DND-41 (cell line): Measurements from ENCODE around the gene ASIC2.

Source experiments
- ATAC-seq: fragments of 200-7000 bp; cut with Tn5 transposase; 3 replicates; pipeline ENCODE4 v1.9.1; 2021; ENCODE audit warnings: low read depth; ENCODE audit not compliant: insufficient read depth
- DNase-seq: peaks from one replicate; pipeline ENCODE4 v3.0.0-alpha.2; 2020
- H2AFZ ChIP-seq: 2 replicates; pipeline ENCODE4 v1.6.0; 2012; ENCODE audit warnings: low read depth, low read length
- H3K27ac ChIP-seq: 2 replicates; pipeline ENCODE4 v1.5.1; 2012; ENCODE audit warnings: low read length, inconsistent platforms
- H3K27me3 ChIP-seq: fragments of 200-600 bp; sonication (generic); 2 replicates; pipeline ENCODE4 v1.6.0; 2012; ENCODE audit warnings: low read length, mild to moderate bottlenecking, inconsistent platforms; ENCODE audit not compliant: insufficient read depth, poor library complexity
- H3K36me3 ChIP-seq: 2 replicates; pipeline ENCODE4 v1.5.1; 2012; ENCODE audit warnings: low read length, inconsistent platforms; ENCODE audit not compliant: insufficient read depth
- H3K4me1 ChIP-seq: 2 replicates; pipeline ENCODE4 v1.5.1; 2012; ENCODE audit warnings: mild to moderate bottlenecking, low read length; ENCODE audit not compliant: insufficient read depth
- H3K4me2 ChIP-seq: 2 replicates; pipeline ENCODE4 v1.6.0; 2012; ENCODE audit warnings: mild to moderate bottlenecking, moderate library complexity, low read length, inconsistent platforms; ENCODE audit not compliant: insufficient read depth
- H3K4me3 ChIP-seq, 2 experiments: fragments of 200-600 bp in 1 of 2; shearing (Covaris generic) in 1 of 2; 2 replicates each; pipeline ENCODE4 v1.5.1; 2012 to 2016; ENCODE audit warnings: inconsistent platforms in 2 of 2, low read length in 2 of 2, mild to moderate bottlenecking in 2 of 2, low read depth in 1 of 2, moderate library complexity in 1 of 2
- H3K79me2 ChIP-seq: 2 replicates; pipeline ENCODE4 v1.6.0; 2012; ENCODE audit warnings: low read length, inconsistent platforms; ENCODE audit not compliant: insufficient read depth
- H3K9ac ChIP-seq: 2 replicates; pipeline ENCODE4 v1.6.0; 2012; ENCODE audit warnings: low read depth, mild to moderate bottlenecking, inconsistent platforms, low read length, moderate library complexity
- H3K9me3 ChIP-seq: 2 replicates; pipeline ENCODE4 v1.5.1; 2012; ENCODE audit warnings: low read length, moderate library complexity, mild to moderate bottlenecking, inconsistent platforms; ENCODE audit not compliant: insufficient read depth, severe bottlenecking
- H4K20me1 ChIP-seq: 2 replicates; pipeline ENCODE4 v1.6.0; 2012; ENCODE audit warnings: low read length; ENCODE audit not compliant: insufficient read depth
- EZH2 ChIP-seq: IDR thresholded peaks from 3 replicates; pipeline ENCODE4 v1.6.1; 2012; ENCODE audit warnings: borderline replicate concordance, low read depth, mild to moderate bottlenecking, moderate library complexity, low read length, inconsistent platforms; ENCODE audit not compliant: severe bottlenecking
- TF ChIP-seq, protein P1 (sequence below): IDR thresholded peaks from 2 replicates; pipeline ENCODE4 v1.5.1; 2012; ENCODE audit warnings: borderline replicate concordance, low read length, moderate library complexity, mild to moderate bottlenecking; ENCODE audit not compliant: poor library complexity, severe bottlenecking; ENCODE audit errors: extremely low read depth

Gene ASIC2

DNA sequence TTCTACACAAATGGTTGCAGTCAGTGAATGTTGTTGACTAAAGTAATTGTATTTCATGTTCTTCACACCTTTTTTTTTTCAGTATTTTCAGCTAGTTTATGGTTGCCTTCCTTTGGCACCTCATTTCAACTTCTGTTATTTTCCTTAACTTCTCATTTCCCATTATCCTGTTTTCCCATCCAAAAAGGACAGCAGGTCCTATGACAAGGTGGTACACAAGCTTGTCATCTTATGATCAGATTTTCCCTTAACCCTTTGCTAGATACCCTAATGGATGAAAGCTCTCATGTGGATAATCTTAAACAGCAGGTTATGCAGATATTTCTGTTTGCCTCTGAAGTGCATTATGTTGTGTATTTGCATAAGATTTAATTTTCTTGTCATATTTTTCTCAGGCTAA, 7.1 kb upstream of the ASIC2 start:
- Histone ChIP-seq H3K27me3 (no peaks in the 10 kb centered on the region), H3K9me3 (no peaks in the 10 kb centered on the region), H3K4me2 (no peak overlapping the region), H2AFZ (no peak overlapping the region), H3K9ac (no peak overlapping the region), H3K27ac (no peak overlapping the region), H3K4me1 (no peaks in the 10 kb centered on the region), H3K79me2 (no peaks in the 10 kb centered on the region), H3K36me3 (no peaks in the 10 kb centered on the region), H4K20me1 (no peaks in the 10 kb centered on the region), H3K4me3 (no peak overlapping the region)
- DNase-seq (no peak), ATAC-seq (no peak)
- TF ChIP-seq, protein P1, sequence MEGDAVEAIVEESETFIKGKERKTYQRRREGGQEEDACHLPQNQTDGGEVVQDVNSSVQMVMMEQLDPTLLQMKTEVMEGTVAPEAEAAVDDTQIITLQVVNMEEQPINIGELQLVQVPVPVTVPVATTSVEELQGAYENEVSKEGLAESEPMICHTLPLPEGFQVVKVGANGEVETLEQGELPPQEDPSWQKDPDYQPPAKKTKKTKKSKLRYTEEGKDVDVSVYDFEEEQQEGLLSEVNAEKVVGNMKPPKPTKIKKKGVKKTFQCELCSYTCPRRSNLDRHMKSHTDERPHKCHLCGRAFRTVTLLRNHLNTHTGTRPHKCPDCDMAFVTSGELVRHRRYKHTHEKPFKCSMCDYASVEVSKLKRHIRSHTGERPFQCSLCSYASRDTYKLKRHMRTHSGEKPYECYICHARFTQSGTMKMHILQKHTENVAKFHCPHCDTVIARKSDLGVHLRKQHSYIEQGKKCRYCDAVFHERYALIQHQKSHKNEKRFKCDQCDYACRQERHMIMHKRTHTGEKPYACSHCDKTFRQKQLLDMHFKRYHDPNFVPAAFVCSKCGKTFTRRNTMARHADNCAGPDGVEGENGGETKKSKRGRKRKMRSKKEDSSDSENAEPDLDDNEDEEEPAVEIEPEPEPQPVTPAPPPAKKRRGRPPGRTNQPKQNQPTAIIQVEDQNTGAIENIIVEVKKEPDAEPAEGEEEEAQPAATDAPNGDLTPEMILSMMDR, result no peak
- no peak for TF ChIP-seq EZH2

DNA sequence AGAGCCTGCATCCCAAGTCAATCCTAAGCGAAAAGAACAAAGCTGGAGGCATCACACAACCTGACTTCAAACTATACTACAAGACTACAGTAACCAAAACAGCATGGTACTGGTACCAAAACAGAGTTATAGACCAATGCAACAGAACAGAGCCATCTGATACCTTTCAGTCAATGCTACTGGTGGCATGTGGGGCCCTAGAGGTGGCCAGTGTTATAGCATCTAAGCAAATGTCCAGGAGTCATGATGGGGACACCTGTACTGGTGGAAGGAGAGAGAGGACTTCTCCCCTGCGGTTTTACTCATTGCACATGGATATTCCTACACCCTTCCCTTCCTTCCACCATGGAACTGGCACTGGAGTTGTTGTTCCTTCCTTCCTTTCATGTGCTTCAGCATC, 6.0 kb upstream of the ASIC2 start:
- Histone ChIP-seq H3K4me3 (no peak overlapping the region), H3K4me1 (no peaks in the 10 kb centered on the region), H4K20me1 (no peaks in the 10 kb centered on the region), H2AFZ (no peak overlapping the region), H3K27ac (no peak overlapping the region), H3K4me2 (no peak overlapping the region), H3K79me2 (no peaks in the 10 kb centered on the region), H3K9ac (no peak overlapping the region), H3K36me3 (no peaks in the 10 kb centered on the region), H3K9me3 (no peaks in the 10 kb centered on the region), H3K27me3 (no peaks in the 10 kb centered on the region)
- TF ChIP-seq EZH2, result no peak
- TF ChIP-seq, protein P1, result no peak
- no peak for DNase-seq
- no peak for ATAC-seq

DNA sequence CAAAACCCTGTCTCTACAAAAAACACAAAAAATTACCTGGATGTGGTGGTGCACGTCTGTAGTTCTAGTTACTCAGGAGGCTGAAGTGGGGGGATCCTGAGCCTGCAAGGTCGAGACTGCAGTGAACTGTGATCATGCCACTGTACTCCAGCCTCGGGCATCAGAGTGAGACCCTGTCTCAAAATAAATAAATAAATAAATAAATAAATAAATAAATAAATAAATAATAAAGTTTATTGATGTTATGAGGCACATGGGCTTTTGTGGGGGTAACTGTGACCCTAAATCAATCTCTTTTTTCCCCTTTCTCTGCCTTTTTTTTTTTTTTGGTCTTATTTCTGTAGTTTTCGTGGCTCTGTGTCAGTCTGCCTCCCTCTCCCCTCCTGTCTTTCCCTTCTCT, 4.5 kb upstream of the ASIC2 start:
- Histone ChIP-seq H3K4me1 (no peaks in the 10 kb centered on the region), H4K20me1 (no peaks in the 10 kb centered on the region), H3K9ac (no peak overlapping the region), H3K9me3 (no peaks in the 10 kb centered on the region), H2AFZ (no peak overlapping the region), H3K27me3 (no peaks in the 10 kb centered on the region), H3K4me2 (no peak overlapping the region), H3K4me3 (no peak overlapping the region), H3K27ac (no peak overlapping the region), H3K79me2 (no peaks in the 10 kb centered on the region), H3K36me3 (no peaks in the 10 kb centered on the region)
- TF ChIP-seq, protein P1, result no peak
- no peak for TF ChIP-seq EZH2
- ATAC-seq (no peak), DNase-seq (no peak)

DNA sequence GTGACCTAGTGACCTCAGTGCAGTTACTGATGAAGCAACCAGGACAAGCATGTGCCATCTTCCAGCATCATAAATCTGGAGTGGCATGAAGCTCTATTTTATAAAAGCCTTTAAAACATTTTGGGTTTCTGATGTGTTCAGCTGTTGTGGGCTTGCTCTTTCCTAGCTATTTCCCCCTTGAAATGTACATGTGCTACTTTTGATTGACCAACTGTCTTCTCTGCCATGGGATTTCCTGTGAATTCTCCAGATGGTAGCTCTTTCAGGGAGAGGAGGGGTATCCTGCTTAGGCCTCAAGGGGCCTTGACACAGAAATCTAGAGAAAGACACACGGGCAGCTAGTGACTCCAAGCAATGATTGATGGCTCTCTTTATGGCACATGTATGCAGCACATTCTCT, 1.9 kb upstream of the ASIC2 start:
- no peak overlapping the region for H3K4me2 ChIP-seq
- TF ChIP-seq, protein P1, result no peak
- no peak for TF ChIP-seq EZH2
- H3K4me3 ChIP-seq, result no peak overlapping the region
- no peaks in the 10 kb centered on the region for H4K20me1 ChIP-seq
- DNase-seq (no peak), ATAC-seq (no peak)
- no peaks in the 10 kb centered on the region for H3K4me1 ChIP-seq
- H3K36me3 ChIP-seq, result no peaks in the 10 kb centered on the region
- no peak overlapping the region for H2AFZ ChIP-seq
- H3K9ac ChIP-seq, result no peak overlapping the region
- no peaks in the 10 kb centered on the region for H3K27me3 ChIP-seq
- H3K27ac ChIP-seq, result no peak overlapping the region
- H3K9me3 ChIP-seq, result no peaks in the 10 kb centered on the region
- H3K79me2 ChIP-seq, result no peaks in the 10 kb centered on the region
